NCI-H1694 (cell line): Measurements from ENCODE around the gene CTAGE9.
"Not testable (repeated sequence)": the region's sequence is repeated elsewhere in the genome, so short reads cannot be mapped to it uniquely, and the experiment has no call there.

ENCODE experiments used
- DNase-seq: peaks from one replicate; lab custom pipeline; 2025; lab: John Stamatoyannopoulos, UW

The CTAGE9 gene

GRCh38 chr6:131710917-131711316, at the start of gene CTAGE9:
Gene CTAGE9, minus strand, starts transcription at chr6:131711017. Its CDS starts 0 bp downstream, at chr6:131711017.
- DNase-seq = not testable (repeated sequence)

DNA sequence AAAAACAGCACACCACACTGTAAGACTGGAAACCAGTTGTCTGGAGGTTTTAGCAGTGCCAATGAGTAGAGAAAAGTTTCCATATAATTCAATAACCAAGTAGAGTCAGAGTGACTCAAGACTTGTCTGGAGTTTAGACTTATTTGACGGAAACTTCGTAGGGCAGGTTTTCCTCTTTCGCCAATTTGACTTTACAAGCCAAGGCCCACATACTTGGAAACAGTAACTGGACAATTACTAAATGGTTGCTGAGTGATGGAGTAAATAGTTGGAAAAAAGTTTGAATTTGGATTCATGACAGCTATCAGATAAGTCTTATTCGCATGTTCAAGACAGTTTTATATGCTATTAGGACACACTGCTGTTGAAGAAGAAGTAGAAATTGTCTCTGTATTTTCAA, 48.1 kb upstream of the CTAGE9 start:
- DNase-seq = no peak

- no peak for DNase-seq
Measured at GRCh38 chr6:131756039-131756438, 45.2 kb upstream of the CTAGE9 start.

DNA sequence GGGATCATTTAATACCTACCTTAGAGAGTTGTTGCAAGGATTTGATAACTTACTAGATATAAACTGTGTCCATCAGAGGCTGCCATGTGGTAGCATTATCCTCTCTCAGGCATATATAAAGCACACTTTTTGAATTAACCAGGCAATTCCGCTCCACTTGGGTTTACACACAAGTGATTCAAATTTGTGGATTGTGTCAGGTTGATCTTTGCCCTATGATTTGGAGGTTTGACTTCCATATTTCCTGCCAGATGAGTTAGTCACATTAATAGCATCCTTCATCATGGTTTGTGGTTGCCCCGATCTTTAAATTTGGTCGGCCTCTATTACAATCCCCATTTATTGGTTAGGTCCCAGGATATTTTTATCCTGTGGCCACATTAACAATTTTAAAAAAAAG, 44.8 kb upstream of the CTAGE9 start:
- DNase-seq = no peak

DNA sequence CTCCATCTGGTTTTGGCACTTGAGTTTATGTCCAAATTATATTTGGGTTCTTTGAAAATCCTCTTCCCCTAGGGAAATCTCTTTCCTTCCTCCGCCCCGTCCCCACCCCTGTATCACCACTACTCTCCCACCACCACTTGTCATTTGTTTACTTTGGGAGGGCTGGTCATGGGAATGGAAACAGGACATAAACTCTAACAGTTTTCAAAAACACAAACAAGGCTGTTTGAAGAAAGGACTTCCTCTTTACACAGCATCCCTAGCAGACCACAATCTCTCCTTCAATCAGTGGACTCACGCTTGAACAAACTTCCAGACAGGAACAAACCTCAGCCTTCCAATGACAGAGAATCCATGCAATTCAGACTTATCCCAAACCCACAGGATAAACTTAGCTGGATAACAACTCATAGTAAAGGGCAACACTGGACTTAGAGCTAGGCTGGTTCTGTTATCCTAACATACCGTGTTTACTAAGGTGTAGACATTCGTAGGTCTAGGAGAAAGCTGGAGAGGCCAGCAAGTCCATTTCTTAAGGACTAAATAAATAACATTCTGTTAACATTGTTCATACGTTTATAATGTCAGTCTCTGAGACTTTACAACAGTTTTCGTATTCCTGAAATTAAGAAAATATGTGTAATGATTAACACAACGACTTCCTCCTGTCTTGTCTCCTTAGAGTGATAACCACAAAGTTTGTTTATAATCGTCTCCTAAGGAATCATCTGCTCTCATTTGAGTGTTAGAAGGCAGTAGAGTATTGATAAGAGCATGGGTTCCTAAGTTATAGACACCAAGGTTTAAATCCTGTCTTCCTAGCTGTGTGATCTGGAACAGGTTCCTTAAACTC, 44.1 kb upstream of the CTAGE9 start:
- no peak for DNase-seq

DNA sequence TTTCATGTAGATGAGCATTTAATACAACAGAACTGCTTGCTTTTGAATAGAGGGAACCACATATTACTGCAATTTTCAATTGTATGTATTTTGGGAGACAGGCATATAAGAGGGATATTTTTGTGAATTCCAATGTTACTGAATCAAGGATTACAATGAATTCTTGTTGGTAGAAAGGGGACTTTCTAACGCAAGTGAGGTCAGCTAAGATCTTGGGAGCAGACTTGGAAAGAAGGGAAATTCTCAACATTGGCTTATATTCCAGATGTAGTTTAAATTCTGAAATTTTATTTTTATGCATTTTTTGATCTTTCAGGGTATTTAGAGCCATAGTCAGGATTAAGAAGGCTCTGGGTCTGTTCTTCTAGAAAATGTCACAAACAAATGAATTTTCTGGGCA, 43.3 kb upstream of the CTAGE9 start:
- no peak for DNase-seq

- DNase-seq = not testable (repeated sequence)
Measured at GRCh38 chr6:131751012-131751715, 40.3 kb upstream of the CTAGE9 start.

- no peak for DNase-seq
Measured at GRCh38 chr6:131749023-131749422, 38.2 kb upstream of the CTAGE9 start.

GRCh38 chr6:131747821-131748353, 37.1 kb upstream of the CTAGE9 start:
- DNase-seq = no peak

DNA sequence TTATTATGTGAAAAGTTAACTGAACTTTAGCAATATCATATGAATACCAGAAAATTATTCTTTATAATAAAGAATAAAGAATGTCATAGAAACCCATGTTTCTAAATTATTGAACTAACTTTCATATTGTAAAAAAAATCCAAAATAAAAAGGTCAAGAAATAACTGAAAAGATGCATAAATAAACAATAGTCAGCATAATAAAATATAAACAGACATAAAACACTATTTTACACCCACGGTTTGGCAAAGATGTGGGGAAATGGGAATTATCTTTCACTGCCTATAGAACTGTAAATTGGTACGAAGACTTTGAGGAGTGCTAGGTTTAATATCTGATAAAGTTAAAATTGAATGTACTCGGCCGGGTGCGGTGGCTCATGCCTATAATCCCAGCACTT, 34.7 kb upstream of the CTAGE9 start:
- DNase-seq = no peak

GRCh38 chr6:131744432-131745287, 33.8 kb upstream of the CTAGE9 start:
- no peak for DNase-seq

GRCh38 chr6:131741688-131742393, 31.0 kb upstream of the CTAGE9 start:
- DNase-seq = no peak

DNA sequence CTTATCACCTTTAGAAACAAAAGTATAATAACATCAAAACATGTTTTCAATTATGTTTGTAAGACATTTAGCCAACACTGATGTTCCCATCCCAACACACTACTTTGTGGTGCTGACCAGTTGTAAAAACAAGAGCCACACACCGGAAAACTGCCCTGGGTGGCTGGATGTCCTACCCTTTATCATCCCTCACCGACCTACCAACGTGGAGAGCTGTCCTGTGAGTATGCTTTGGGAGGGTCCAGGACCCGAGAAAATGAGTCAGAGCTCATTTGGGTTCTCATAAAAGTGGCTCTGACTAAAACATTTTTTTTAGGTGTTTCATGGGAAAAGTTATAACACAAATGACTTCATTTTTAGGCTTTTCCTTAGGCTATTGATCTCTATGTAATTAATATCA, 29.3 kb upstream of the CTAGE9 start:
- DNase-seq = no peak

GRCh38 chr6:131739136-131739535, 28.3 kb upstream of the CTAGE9 start:
- no peak for DNase-seq

GRCh38 chr6:131736811-131737210, 26.0 kb upstream of the CTAGE9 start:
- DNase-seq = no peak

GRCh38 chr6:131736003-131736596, 25.3 kb upstream of the CTAGE9 start:
- DNase-seq = no peak

- no peak for DNase-seq
Measured at GRCh38 chr6:131733376-131734016, 22.7 kb upstream of the CTAGE9 start.

DNA sequence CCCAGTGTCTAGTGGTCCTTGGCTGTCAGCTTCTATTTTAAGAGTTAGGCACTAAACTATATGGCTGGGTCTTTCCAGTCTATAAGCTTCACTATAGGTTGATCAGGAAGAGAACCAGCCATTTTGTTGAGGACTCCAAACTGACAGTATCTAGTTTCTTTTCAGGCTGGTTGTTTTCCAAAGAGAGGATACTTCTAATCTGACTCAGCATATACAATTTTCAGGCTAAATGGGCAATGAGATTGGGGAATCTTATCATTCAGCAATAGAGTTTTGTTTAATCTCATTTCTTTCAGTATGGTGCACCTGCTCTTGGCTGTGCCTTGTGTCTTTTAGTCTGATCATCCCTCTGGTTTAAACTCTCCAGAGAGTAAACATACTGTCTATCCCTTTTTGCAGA, 20.4 kb upstream of the CTAGE9 start:
- DNase-seq = no peak

DNA sequence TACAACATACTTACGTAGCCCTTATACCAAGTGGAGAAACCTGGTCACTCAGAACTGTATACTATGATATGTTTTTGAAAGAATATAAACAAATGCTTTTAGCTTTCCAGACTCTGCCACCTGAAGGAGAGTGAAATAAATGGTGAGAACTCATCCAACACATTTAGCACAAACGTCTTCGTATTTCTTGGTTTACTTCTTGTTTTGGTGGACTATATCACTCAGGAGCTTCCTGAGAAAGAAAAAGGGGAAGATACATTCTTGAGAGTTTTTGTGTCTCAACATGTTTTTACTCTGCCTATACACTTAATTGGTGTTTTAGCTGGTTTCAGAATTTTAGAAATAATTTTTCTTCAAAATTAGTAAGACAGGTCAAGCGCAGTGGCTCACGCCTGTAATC, 19.4 kb upstream of the CTAGE9 start:
- DNase-seq = no peak

DNA sequence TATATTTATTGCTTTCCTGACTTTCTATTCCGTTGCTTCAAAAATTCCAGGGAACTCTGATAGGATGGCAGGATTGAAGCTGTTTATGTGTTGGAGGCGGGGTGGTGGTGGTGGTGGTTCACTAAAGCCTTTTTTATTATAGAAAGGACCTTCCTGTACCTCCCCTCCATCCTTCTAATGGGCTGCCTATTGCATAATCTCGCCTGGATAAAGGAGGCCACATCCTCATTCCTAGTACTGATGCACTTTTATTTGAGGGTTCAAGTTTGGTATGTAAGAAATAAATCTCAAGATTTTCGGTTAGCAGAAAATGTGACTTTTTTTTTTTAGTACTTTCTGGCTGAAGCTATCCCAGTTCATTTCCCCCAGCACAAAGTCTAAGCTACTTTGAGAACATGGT, 18.7 kb upstream of the CTAGE9 start:
- DNase-seq = no peak
